T-cell (primary cell): Measurements from ENCODE around the gene CCSER1. TPM values are rescaled to one million over a fixed set of nuclear protein-coding genes. Genes with fewer than 3 reads are reported as not detected.
A peak's percentile ranks its signal among the peaks of the same experiment; 100 is the strongest.

ENCODE experiments used
- ATAC-seq, 4 experiments: fragments of 200-7000 bp in 3 of 4; fragments of 150-1000 bp in 1 of 4; cut with Tn5 transposase; replicated peaks in 1 of 4; 1 replicate in 3 of 4; 2 replicates in 1 of 4; pipeline ENCODE4 v1.10.0; 2021; ENCODE audit warnings: moderate library complexity in 3 of 4, mild to moderate bottlenecking in 2 of 4, moderate number of reproducible peaks in 1 of 4
- CTCF ChIA-PET, 2 donors: fragments of 300-600 bp; sonication (Branson Sonifier 250); formaldehyde crosslinking; loops; one replicate each; lab custom pipeline; 2022; ENCODE audit warnings: antibody characterized with exemption in 2 of 2; lab: Charles Lee
- POLR2A ChIA-PET, 2 donors: fragments of 300-600 bp; sonication (Branson Sonifier 250); formaldehyde crosslinking; loops; one replicate each; lab custom pipeline; 2022; ENCODE audit warnings: antibody characterized with exemption in 2 of 2; lab: Charles Lee
- DNase-seq, 35 experiments: peaks; one replicate each; pipeline versions ENCODE4 v3.0.0 to v3.0.0-alpha.2; 2013 to 2023
- H3K27ac ChIP-seq: one replicate; pipeline ENCODE4 v1.5.1; 2013; ENCODE audit warnings: low read length
- H3K27me3 ChIP-seq, 2 experiments: replicated peaks in 1 of 2; 1 replicate in 1 of 2; 2 replicates in 1 of 2; pipeline versions ENCODE4 v1.6.1 to v1.7.0; 2013; ENCODE audit warnings: low read length in 1 of 2, mixed read lengths in 1 of 2; ENCODE audit not compliant: control insufficient read depth in 2 of 2, insufficient read depth in 2 of 2; ENCODE audit errors: extremely low read depth in 1 of 2
- H3K36me3 ChIP-seq, 2 donors: 1 replicate in 1 of 2; 2 replicates in 1 of 2; pipeline versions ENCODE4 v1.6.1 to v1.7.0; 2013; ENCODE audit warnings: low read length in 1 of 2; ENCODE audit not compliant: control insufficient read depth in 2 of 2, insufficient read depth in 1 of 2; ENCODE audit errors: extremely low read depth in 1 of 2
- H3K4me1 ChIP-seq, 2 experiments: 1 replicate in 1 of 2; 2 replicates in 1 of 2; pipeline versions ENCODE4 v1.6.1 to v1.7.0; 2013; ENCODE audit warnings: low read length in 2 of 2, mixed read lengths in 1 of 2; ENCODE audit not compliant: insufficient read depth in 2 of 2, control insufficient read depth in 1 of 2; ENCODE audit errors: extremely low read depth in 1 of 2
- H3K4me3 ChIP-seq, 2 donors: 1 replicate in 1 of 2; 2 replicates in 1 of 2; pipeline versions ENCODE4 v1.5.1 to v1.7.0; 2013; ENCODE audit warnings: mild to moderate bottlenecking in 2 of 2, low read length in 1 of 2, moderate library complexity in 1 of 2; ENCODE audit not compliant: control insufficient read depth in 1 of 2; ENCODE audit errors: extremely low read depth in 1 of 2
- H3K9me3 ChIP-seq: 2 replicates; pipeline ENCODE4 v1.7.0; 2013
- H3K27ac Mint-ChIP-seq, 2 donors: one replicate each; pipeline ENCODE4 v1.8.0; 2020 to 2021; ENCODE audit warnings: mild to moderate bottlenecking in 2 of 2, mixed read lengths in 2 of 2
- H3K27me3 Mint-ChIP-seq, 2 donors: one replicate each; pipeline ENCODE4 v1.8.0; 2021 to 2022; ENCODE audit warnings: mixed read lengths in 2 of 2
- H3K36me3 Mint-ChIP-seq: one replicate; pipeline ENCODE4 v1.8.0; 2021; ENCODE audit warnings: mixed read lengths
- H3K4me1 Mint-ChIP-seq, 3 donors: one replicate each; pipeline ENCODE4 v1.8.0; 2020 to 2022; ENCODE audit warnings: mixed read lengths in 3 of 3, mild to moderate bottlenecking in 1 of 3
- H3K4me3 Mint-ChIP-seq, 3 donors: one replicate each; pipeline ENCODE4 v1.8.0; 2020 to 2022; ENCODE audit warnings: mild to moderate bottlenecking in 3 of 3, mixed read lengths in 3 of 3, moderate library complexity in 3 of 3
- H3K9me3 Mint-ChIP-seq, 3 donors: one replicate each; pipeline ENCODE4 v1.8.0; 2020 to 2022; ENCODE audit warnings: mixed read lengths in 3 of 3
- WGBS: methylation state at CpG from one replicate; pipeline ENCODE4 v1.1.5; 2013; ENCODE audit warnings: missing lambda C conversion rate; ENCODE audit not compliant: insufficient coverage; 5-methylcytosine and 5-hydroxymethylcytosine counted together
- total RNA-seq, 35 experiments: library from RNA in 6 of 35; stranded (reverse) in 6 of 35; fragments of 120-200 nt in 1 of 35; gene quantifications; one replicate each; pipeline versions ENCODE4 v1.2.1 to v1.2.4 and lab custom pipeline; 2013 to 2026

CCSER1 gene
- total RNA-seq, 5 donors from 2014 or later (not counting 1 experiment from before 2014, with no cell fraction given): 0.35 to 1.4 (median 0.98) TPM

GRCh38 chr4:90415116-90415515, 287.9 kb downstream of the CCSER1 start:
- Mint-ChIP-seq H3K27me3 (no peaks in the 10 kb centered on the region), H3K36me3 (no peaks in the 10 kb centered on the region), H3K4me1 (no peaks in the 10 kb centered on the region), H3K9me3 (no peaks in the 10 kb centered on the region), H3K4me3 (no peak overlapping the region), H3K27ac (no peak overlapping the region)
- H3K27ac ChIP-seq: no peak overlapping the region
- no peaks in the 10 kb centered on the region for H3K27me3 ChIP-seq
- 100% methylated on average over 1 of the region's 5 CpGs for WGBS
- no peaks in the 10 kb centered on the region for H3K9me3 ChIP-seq
- ChIA-PET CTCF (no interaction called here), POLR2A (no interaction called here)
- no peaks in the 10 kb centered on the region for H3K4me1 ChIP-seq
- DNase-seq (no peak), ATAC-seq (no peak)
- H3K36me3 ChIP-seq: no peaks in the 10 kb centered on the region
- H3K4me3 ChIP-seq: no peak overlapping the region

GRCh38 chr4:90419124-90419711, 292.0 kb downstream of the CCSER1 start:
- Mint-ChIP-seq H3K9me3 (no peaks in the 10 kb centered on the region), H3K4me1 (no peaks in the 10 kb centered on the region), H3K27ac (no peak overlapping the region), H3K4me3 (no peak overlapping the region), H3K27me3 (no peaks in the 10 kb centered on the region), H3K36me3 (no peaks in the 10 kb centered on the region)
- Histone ChIP-seq H3K4me1 (no peaks in the 10 kb centered on the region), H3K4me3 (no peak overlapping the region), H3K36me3 (no peaks in the 10 kb centered on the region), H3K27ac (no peak overlapping the region), H3K9me3 (no peaks in the 10 kb centered on the region), H3K27me3 (no peaks in the 10 kb centered on the region)
- DNase-seq (peak in 1 of 35 experiments; percentile 5), ATAC-seq (no peak)
- CTCF ChIA-PET: interaction anchor here in 1 of 2 donors (1.2 kb wide), 1 partner anchor 8 kb away, joined by 3 read pairs; no protein-coding TSS in a partner anchor
- POLR2A ChIA-PET: no interaction called here
- WGBS: no CpG with 5 or more reads among the region's 2 CpGs

DNA sequence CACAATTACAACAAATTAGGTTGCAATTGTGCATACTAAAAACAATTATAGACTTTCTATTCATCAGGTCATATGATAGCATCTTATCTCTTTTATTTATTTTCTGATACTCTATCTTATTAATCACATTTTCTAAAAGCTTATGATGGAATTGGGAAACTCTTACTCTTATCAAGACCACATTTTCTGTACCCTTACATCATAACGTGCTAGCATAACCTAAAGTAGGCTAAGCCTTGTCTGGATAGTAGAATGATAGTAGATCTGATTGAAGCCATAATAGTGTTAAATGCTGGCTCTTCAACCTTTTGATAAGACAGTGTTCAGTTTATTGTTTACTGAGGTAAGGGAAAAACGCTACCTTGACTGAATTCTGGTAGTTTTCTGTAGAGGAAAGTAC, 294.0 kb downstream of the CCSER1 start:
- Histone ChIP-seq H3K27ac (no peak overlapping the region), H3K27me3 (no peaks in the 10 kb centered on the region), H3K4me1 (no peaks in the 10 kb centered on the region), H3K36me3 (no peaks in the 10 kb centered on the region), H3K9me3 (no peaks in the 10 kb centered on the region), H3K4me3 (no peak overlapping the region)
- Mint-ChIP-seq H3K27ac (no peak overlapping the region), H3K36me3 (no peaks in the 10 kb centered on the region), H3K27me3 (no peaks in the 10 kb centered on the region), H3K4me1 (no peaks in the 10 kb centered on the region), H3K9me3 (no peaks in the 10 kb centered on the region), H3K4me3 (no peak overlapping the region)
- POLR2A ChIA-PET: no interaction called here
- ATAC-seq (no peak), DNase-seq (no peak)
- 38% methylated on average over 1 of the region's 2 CpGs for WGBS
- CTCF ChIA-PET: no interaction called here

DNA sequence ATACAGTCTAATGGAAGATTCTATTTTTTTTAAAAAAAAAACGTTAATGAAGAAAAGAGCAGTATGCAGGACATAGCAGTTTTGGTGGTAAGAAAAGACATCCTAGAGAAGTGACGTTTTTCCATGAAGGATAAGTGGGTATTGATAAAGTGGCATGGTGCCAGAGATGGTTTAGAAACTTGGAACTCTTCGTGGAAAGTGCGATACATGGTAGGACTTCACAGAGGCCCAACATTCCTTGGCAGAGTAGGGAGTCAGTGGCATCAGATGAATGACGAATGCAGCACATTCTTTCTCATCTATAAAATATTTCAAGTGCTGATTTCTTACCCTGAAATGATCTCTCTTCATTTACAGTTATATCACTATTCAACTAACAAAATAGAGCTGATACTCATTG, 298.7 kb downstream of the CCSER1 start:
- Mint-ChIP-seq H3K27ac (no peak overlapping the region), H3K27me3 (no peaks in the 10 kb centered on the region), H3K4me3 (no peak overlapping the region), H3K36me3 (no peaks in the 10 kb centered on the region), H3K4me1 (no peaks in the 10 kb centered on the region), H3K9me3 (no peaks in the 10 kb centered on the region)
- DNase-seq: no peak
- H3K4me1 ChIP-seq: no peaks in the 10 kb centered on the region
- H3K27ac ChIP-seq: no peak overlapping the region
- H3K36me3 ChIP-seq: no peaks in the 10 kb centered on the region
- POLR2A ChIA-PET: no interaction called here
- 65% methylated on average over 4 of the region's 5 CpGs for WGBS
- H3K27me3 ChIP-seq: no peaks in the 10 kb centered on the region
- CTCF ChIA-PET: no interaction called here
- H3K4me3 ChIP-seq: no peak overlapping the region
- no peak for ATAC-seq
- H3K9me3 ChIP-seq: no peaks in the 10 kb centered on the region

GRCh38 chr4:90438522-90438921, 311.3 kb downstream of the CCSER1 start:
- Histone ChIP-seq H3K4me1 (no peaks in the 10 kb centered on the region), H3K27me3 (no peaks in the 10 kb centered on the region), H3K4me3 (no peak overlapping the region), H3K27ac (no peak overlapping the region), H3K9me3 (no peaks in the 10 kb centered on the region), H3K36me3 (no peaks in the 10 kb centered on the region)
- DNase-seq: no peak
- ChIA-PET CTCF (no interaction called here), POLR2A (no interaction called here)
- no peaks in the 10 kb centered on the region for H3K27me3 Mint-ChIP-seq
- no peaks in the 10 kb centered on the region for H3K9me3 Mint-ChIP-seq
- H3K36me3 Mint-ChIP-seq: no peaks in the 10 kb centered on the region
- no peak overlapping the region for H3K27ac Mint-ChIP-seq
- ATAC-seq: no peak
- no peak overlapping the region for H3K4me3 Mint-ChIP-seq
- H3K4me1 Mint-ChIP-seq: no peaks in the 10 kb centered on the region

GRCh38 chr4:90441770-90442169, 314.6 kb downstream of the CCSER1 start:
- no peak overlapping the region for H3K27ac Mint-ChIP-seq
- H3K4me3 Mint-ChIP-seq: no peak overlapping the region
- Histone ChIP-seq H3K36me3 (no peaks in the 10 kb centered on the region), H3K27me3 (no peaks in the 10 kb centered on the region), H3K4me3 (no peak overlapping the region), H3K9me3 (no peaks in the 10 kb centered on the region), H3K4me1 (no peaks in the 10 kb centered on the region), H3K27ac (no peak overlapping the region)
- H3K27me3 Mint-ChIP-seq: no peaks in the 10 kb centered on the region
- H3K4me1 Mint-ChIP-seq: no peaks in the 10 kb centered on the region
- no peaks in the 10 kb centered on the region for H3K9me3 Mint-ChIP-seq
- H3K36me3 Mint-ChIP-seq: no peaks in the 10 kb centered on the region
- ChIA-PET CTCF (no interaction called here), POLR2A (no interaction called here)
- DNase-seq: no peak
- 20% methylated on average over 1 of the region's 2 CpGs for whole genome bisulfite sequencing
- ATAC-seq: no peak

DNA sequence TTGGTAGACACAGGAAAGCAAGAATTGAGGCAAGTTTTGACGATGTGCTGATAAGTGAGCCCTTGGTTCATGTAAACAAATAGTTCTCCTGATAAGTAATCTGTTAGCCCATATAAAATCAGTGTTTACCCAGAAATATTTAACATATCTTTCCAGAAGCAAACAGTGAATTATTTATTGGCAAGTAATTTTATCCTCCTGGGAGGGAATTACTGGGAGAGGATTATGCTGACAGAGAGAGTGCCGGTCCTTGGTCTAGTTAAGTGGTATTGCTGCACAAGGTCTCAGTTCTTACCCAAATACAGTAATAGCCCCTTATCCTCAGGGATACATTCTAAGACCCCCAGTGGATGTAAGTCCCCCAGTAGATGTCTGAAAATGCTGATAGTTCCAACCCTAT, 315.4 kb downstream of the CCSER1 start:
- CTCF ChIA-PET: no interaction called here
- H3K4me3 ChIP-seq: no peak overlapping the region
- Mint-ChIP-seq H3K4me1 (no peaks in the 10 kb centered on the region), H3K36me3 (no peaks in the 10 kb centered on the region), H3K27ac (no peak overlapping the region), H3K4me3 (no peak overlapping the region), H3K9me3 (no peaks in the 10 kb centered on the region), H3K27me3 (no peaks in the 10 kb centered on the region)
- no peak overlapping the region for H3K27ac ChIP-seq
- DNase-seq: no peak
- no peaks in the 10 kb centered on the region for H3K9me3 ChIP-seq
- no CpG with 5 or more reads among the region's 2 CpGs for WGBS
- no peaks in the 10 kb centered on the region for H3K27me3 ChIP-seq
- no peaks in the 10 kb centered on the region for H3K4me1 ChIP-seq
- H3K36me3 ChIP-seq: no peaks in the 10 kb centered on the region
- POLR2A ChIA-PET: no interaction called here
- ATAC-seq: no peak
